NCI-H1048 (cell line): Measurements from ENCODE around the gene EFCC1.
"Not testable (repeated sequence)": the region's sequence is repeated elsewhere in the genome, so short reads cannot be mapped to it uniquely, and the experiment has no call there.

Experiments
- DNase-seq: peaks from one replicate; lab custom pipeline; 2025; lab: John Stamatoyannopoulos, UW

The EFCC1 gene

GRCh38 chr3:129081503-129081902 is 80.4 kb downstream of the EFCC1 start:
- DNase-seq, result no peak

- no peak for DNase-seq
Observed at GRCh38 chr3:129082026-129082425, 80.9 kb downstream of the EFCC1 start.

- no peak for DNase-seq
Observed at GRCh38 chr3:129084501-129084900, 83.4 kb downstream of the EFCC1 start.

DNA sequence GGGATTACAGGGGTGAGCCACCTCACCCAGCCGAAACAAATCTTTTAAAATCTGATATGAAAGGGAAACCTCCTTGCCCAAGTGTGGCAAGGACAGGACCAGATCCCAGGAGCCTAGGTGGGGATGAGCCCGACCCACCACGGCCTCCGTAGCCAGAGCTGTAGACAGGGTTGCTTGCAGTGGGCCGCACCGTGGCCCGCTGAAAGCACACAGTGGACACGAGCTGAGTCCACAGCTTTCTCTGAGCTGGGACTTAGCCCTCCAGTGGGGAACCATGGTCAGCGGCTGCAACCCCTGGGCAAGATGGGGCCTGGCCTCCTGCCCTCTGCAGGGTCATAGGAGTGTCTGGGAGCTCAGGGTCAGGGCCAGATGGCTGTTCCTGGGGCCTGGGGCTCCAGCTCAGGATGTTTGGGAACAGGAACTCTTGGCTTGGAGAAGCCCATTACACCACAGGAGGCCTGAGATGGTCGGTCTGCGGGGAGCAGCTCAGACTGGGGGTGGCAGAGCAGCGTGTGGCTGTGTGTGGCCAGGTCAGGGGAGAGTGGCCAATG is 84.1 kb downstream of the EFCC1 start:
- no peak for DNase-seq

GRCh38 chr3:129085818-129086217 is 84.7 kb downstream of the EFCC1 start:
- no peak for DNase-seq

DNA sequence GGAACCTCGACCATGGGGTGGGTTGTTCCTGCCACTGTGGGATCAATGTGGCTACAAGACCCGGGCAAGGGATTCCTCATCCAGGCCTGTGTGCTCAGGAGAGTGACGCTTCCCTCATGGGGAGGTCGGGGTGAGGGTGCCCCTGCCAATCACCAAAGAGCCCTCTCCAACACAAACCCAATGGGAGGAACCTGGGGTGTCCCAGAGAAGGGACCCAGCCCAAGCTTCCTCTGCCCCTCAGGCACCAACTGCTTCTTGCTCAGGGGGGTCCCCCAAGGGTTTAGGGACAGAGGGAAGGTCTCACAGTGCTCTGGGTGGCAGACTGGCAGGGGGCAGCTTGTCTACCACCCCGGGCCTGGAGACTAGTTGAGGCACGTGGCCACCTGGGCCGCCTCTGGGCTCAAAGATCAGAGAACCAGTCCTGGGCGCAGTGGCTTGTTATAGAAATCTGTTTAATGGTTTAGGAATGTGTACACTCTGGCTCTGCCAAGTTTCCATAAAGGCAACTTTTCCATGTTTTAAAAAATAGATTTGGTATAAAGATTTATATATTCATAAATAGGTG is 86.1 kb downstream of the EFCC1 start:
- no peak for DNase-seq

- DNase-seq, result not testable (repeated sequence)
Observed at GRCh38 chr3:129087904-129088303, 86.8 kb downstream of the EFCC1 start.

- DNase-seq, result not testable (repeated sequence)
Observed at GRCh38 chr3:129088312-129088711, 87.2 kb downstream of the EFCC1 start.
